Chondrocyte (in vitro differentiated cells): ENCODE data around the gene PTPRG. TPM values are rescaled to one million over a fixed set of nuclear protein-coding genes. Genes with fewer than 3 reads are reported as not detected.

ENCODE experiments used
- DNase-seq: peaks from one replicate; pipeline ENCODE4 v3.0.0; 2021; ENCODE audit warnings: mixed read lengths, low spot score
- H3K27ac Mint-ChIP-seq: one replicate; pipeline ENCODE4 v1.8.0; 2021; ENCODE audit warnings: mild to moderate bottlenecking, moderate library complexity, mixed read lengths; ENCODE audit not compliant: unreplicated experiment
- H3K27me3 Mint-ChIP-seq: 2 replicates; pipeline ENCODE4 v1.8.0; 2021; ENCODE audit warnings: low read depth, mixed read lengths
- H3K36me3 Mint-ChIP-seq: 2 replicates; pipeline ENCODE4 v1.8.0; 2021; ENCODE audit warnings: low read depth, mixed read lengths
- H3K4me1 Mint-ChIP-seq: 2 replicates; pipeline ENCODE4 v1.8.0; 2021; ENCODE audit warnings: low read depth, mild to moderate bottlenecking, mixed read lengths
- H3K4me3 Mint-ChIP-seq: one replicate; pipeline ENCODE4 v1.8.0; 2021; ENCODE audit warnings: mild to moderate bottlenecking, moderate library complexity, mixed read lengths; ENCODE audit not compliant: unreplicated experiment
- H3K9me3 Mint-ChIP-seq: 2 replicates; pipeline ENCODE4 v1.8.0; 2021; ENCODE audit warnings: low read depth, mixed read lengths
- CTCF ChIP-seq: fragments of 200-600 bp; sonication (generic); IDR thresholded peaks from 2 replicates; pipeline ENCODE4 v1.5.0; 2021; ENCODE audit warnings: antibody characterized with exemption, mild to moderate bottlenecking, moderate library complexity
- total RNA-seq: library from RNA; stranded (reverse); gene quantifications from 3 replicates; pipeline ENCODE4 v1.2.1, GENCODE V29; 2021

PTPRG gene
- total RNA-seq, 1 donor from 2014 or later, result 45.5 TPM

GRCh38 chr3:62132027-62132602, 570.7 kb downstream of the PTPRG start:
- peaks cover 10% of the 10 kb centered on the region for H3K4me1 Mint-ChIP-seq
- H3K4me3 Mint-ChIP-seq, result no peak overlapping the region
- no peaks in the 10 kb centered on the region for H3K27me3 Mint-ChIP-seq
- no peaks in the 10 kb centered on the region for H3K9me3 Mint-ChIP-seq
- no peak for TF ChIP-seq CTCF
- DNase-seq, result no peak
- no peak overlapping the region for H3K27ac Mint-ChIP-seq
- peaks cover 4% of the 10 kb centered on the region for H3K36me3 Mint-ChIP-seq

- H3K4me3 Mint-ChIP-seq, result no peak overlapping the region
- no peak overlapping the region for H3K27ac Mint-ChIP-seq
- H3K27me3 Mint-ChIP-seq, result no peaks in the 10 kb centered on the region
- no peaks in the 10 kb centered on the region for H3K9me3 Mint-ChIP-seq
- H3K4me1 Mint-ChIP-seq, result peaks cover 10% of the 10 kb centered on the region
- H3K36me3 Mint-ChIP-seq, result peaks cover 4% of the 10 kb centered on the region
- no peak for TF ChIP-seq CTCF
- no peak for DNase-seq
Observed at GRCh38 chr3:62133015-62133414, 571.6 kb downstream of the PTPRG start.

GRCh38 chr3:62134061-62134496, 572.7 kb downstream of the PTPRG start:
- Mint-ChIP-seq H3K9me3 (no peaks in the 10 kb centered on the region), H3K27ac (peak overlapping the region; percentile 42), H3K4me1 (peaks cover 10% of the 10 kb centered on the region), H3K36me3 (peaks cover 6% of the 10 kb centered on the region), H3K27me3 (no peaks in the 10 kb centered on the region), H3K4me3 (peak overlapping the region; percentile 28)
- DNase-seq, result no peak
- TF ChIP-seq CTCF, result no peak

GRCh38 chr3:62135741-62136140, 574.4 kb downstream of the PTPRG start:
- no peaks in the 10 kb centered on the region for H3K9me3 Mint-ChIP-seq
- H3K36me3 Mint-ChIP-seq, result peaks cover 8% of the 10 kb centered on the region
- H3K27ac Mint-ChIP-seq, result no peak overlapping the region
- no peak overlapping the region for H3K4me3 Mint-ChIP-seq
- DNase-seq, result no peak
- no peak for TF ChIP-seq CTCF
- H3K4me1 Mint-ChIP-seq, result peaks cover 14% of the 10 kb centered on the region
- no peaks in the 10 kb centered on the region for H3K27me3 Mint-ChIP-seq

- TF ChIP-seq CTCF, result no peak
- peaks cover 10% of the 10 kb centered on the region for H3K36me3 Mint-ChIP-seq
- no peaks in the 10 kb centered on the region for H3K9me3 Mint-ChIP-seq
- peaks cover 8% of the 10 kb centered on the region for H3K4me1 Mint-ChIP-seq
- no peak overlapping the region for H3K4me3 Mint-ChIP-seq
- H3K27ac Mint-ChIP-seq, result no peak overlapping the region
- no peaks in the 10 kb centered on the region for H3K27me3 Mint-ChIP-seq
- DNase-seq, result no peak
Observed at GRCh38 chr3:62139957-62140356, 578.6 kb downstream of the PTPRG start.
